Endothelial cell of umbilical vein (primary cell): ENCODE results near the gene ZNF660. TPM values are rescaled to one million over a fixed set of nuclear protein-coding genes. Genes with fewer than 3 reads are reported as not detected.
"Not testable (repeated sequence)": the region's sequence is repeated elsewhere in the genome, so short reads cannot be mapped to it uniquely, and the experiment has no call there.

Experiments
- BruUV-seq: library from RNA; stranded (reverse); fragments of 400-500 nt; replicated peaks from 2 replicates; lab custom pipeline; 2021; lab: Mats Ljungman, UMichigan
- CTCF ChIA-PET: fragments of 300-600, 350-600 bp; sonication (Branson Sonifier 250); formaldehyde crosslinking; loops from one replicate; lab custom pipeline; 2021; ENCODE audit warnings: antibody characterized with exemption, inconsistent platforms; lab: Charles Lee
- POLR2A ChIA-PET: fragments of 300-600, 350-600 bp; sonication (Branson Sonifier 250); formaldehyde crosslinking; loops from one replicate; lab custom pipeline; 2021; ENCODE audit warnings: antibody characterized with exemption, inconsistent platforms; lab: Charles Lee
- DNase-seq: peaks from one replicate; pipeline ENCODE4 v3.0.0-alpha.2; 2011; ENCODE audit warnings: low read depth, low spot score
- FAIRE-seq: peaks from 2 replicates; lab custom pipeline; 2011; peaks lifted over from hg19 to GRCh38; lab: Jason Lieb, UNC
- H2AFZ ChIP-seq: 2 replicates; pipeline ENCODE4 v1.6.0; 2012; ENCODE audit warnings: low read depth, low read length, control low read depth, inconsistent platforms
- H3K27ac ChIP-seq: 2 replicates; pipeline ENCODE4 v1.5.1; 2011; ENCODE audit warnings: low read depth, mild to moderate bottlenecking, control low read depth, low read length, moderate library complexity; ENCODE audit not compliant: insufficient read depth
- H3K27me3 ChIP-seq, 2 experiments: 2 replicates each; pipeline versions ENCODE4 v1.6.0 to v1.6.1; 2011; ENCODE audit warnings: low read length in 2 of 2, mixed read lengths in 1 of 2; ENCODE audit not compliant: control insufficient read depth in 2 of 2, insufficient read depth in 2 of 2
- H3K36me3 ChIP-seq, 2 experiments: 2 replicates in 1 of 2; 3 replicates in 1 of 2; pipeline ENCODE4 v1.5.1; 2011; ENCODE audit warnings: low read length in 2 of 2, mild to moderate bottlenecking in 1 of 2, moderate library complexity in 1 of 2; ENCODE audit not compliant: control insufficient read depth in 2 of 2, insufficient read depth in 2 of 2; ENCODE audit errors: extremely low read depth in 1 of 2
- H3K4me1 ChIP-seq: 3 replicates; pipeline ENCODE4 v1.5.1; 2011; ENCODE audit warnings: mild to moderate bottlenecking, low read length; ENCODE audit not compliant: control insufficient read depth, insufficient read depth; ENCODE audit errors: extremely low read depth
- H3K4me2 ChIP-seq: 2 replicates; pipeline ENCODE4 v1.6.1; 2011; ENCODE audit warnings: low read length, control low read depth, mixed read lengths; ENCODE audit not compliant: insufficient read depth
- H3K4me3 ChIP-seq, 3 experiments: fragments of 200-600 bp in 1 of 3; sonication (generic), shearing (Covaris generic) in 1 of 3; replicated peaks in 1 of 3; 2 replicates each; pipeline ENCODE4 v1.5.1; 2011 to 2016; ENCODE audit warnings: control low read depth in 3 of 3, low read length in 3 of 3, mild to moderate bottlenecking in 2 of 3, inconsistent platforms in 1 of 3, low read depth in 1 of 3, moderate library complexity in 1 of 3; ENCODE audit not compliant: insufficient read depth in 1 of 3
- H3K79me2 ChIP-seq: 2 replicates; pipeline ENCODE4 v1.6.0; 2012; ENCODE audit warnings: low read length, inconsistent platforms; ENCODE audit not compliant: control insufficient read depth, insufficient read depth
- H3K9ac ChIP-seq: replicated peaks from 2 replicates; pipeline ENCODE3; 2011; ENCODE audit warnings: low read length, control low read depth; ENCODE audit not compliant: insufficient read depth; ENCODE audit errors: extremely low read depth
- H3K9me1 ChIP-seq: replicated peaks from 3 replicates; pipeline ENCODE4 v1.6.0; 2011; ENCODE audit warnings: mild to moderate bottlenecking, low read length; ENCODE audit not compliant: control insufficient read depth, insufficient read depth; ENCODE audit errors: extremely low read depth
- H3K9me3 ChIP-seq: replicated peaks from 2 replicates; pipeline ENCODE4 v1.5.1; 2012; ENCODE audit warnings: low read length, inconsistent platforms; ENCODE audit not compliant: control insufficient read depth, insufficient read depth
- H4K20me1 ChIP-seq: replicated peaks from 2 replicates; pipeline ENCODE3; 2011; ENCODE audit warnings: mild to moderate bottlenecking, low read length; ENCODE audit not compliant: control insufficient read depth, insufficient read depth; ENCODE audit errors: extremely low read depth
- GATA2 ChIP-seq: IDR thresholded peaks from 2 replicates; pipeline ENCODE4 v1.7.0; 2011; ENCODE audit warnings: low read depth, mild to moderate bottlenecking, moderate library complexity, mixed read lengths, low read length; ENCODE audit not compliant: insufficient read length, insufficient read depth
- dilution Hi-C: fragments of 300-500 bp; cut with MboI; formaldehyde crosslinking; loops from one replicate; pipeline ENCODE4 v1.15.0; 2019; ENCODE audit warnings: low sequenced_read_pairs; ENCODE audit not compliant: extremely low pct_ligation_motif_present
- intact Hi-C: fragments of 100-400 bp; cut with micrococcal nuclease; formaldehyde crosslinking; loops from one replicate; pipeline ENCODE4 v1.10.0; 2022
- polyA plus RNA-seq, 4 experiments: library from polyadenylated mRNA; depleted of rRNA in 3 of 4; stranded (reverse) in 3 of 4; unstranded in 1 of 4; fragments of >200 nt; gene quantifications; 2 replicates each; pipeline versions ENCODE4 v1.2.1 to v1.2.3, GENCODE V29; 2011 to 2012; ENCODE audit warnings: missing spikeins in 1 of 4
- total RNA-seq: library from RNA; stranded (reverse); gene quantifications from 2 replicates; pipeline ENCODE4 v1.2.3, GENCODE V29; 2021

Gene ZNF660
- total and polyA plus RNA-seq, 2 donors (not counting 3 experiments of a cell fraction or from before 2014, with no cell fraction given): 0.44 to 1.5 TPM

DNA sequence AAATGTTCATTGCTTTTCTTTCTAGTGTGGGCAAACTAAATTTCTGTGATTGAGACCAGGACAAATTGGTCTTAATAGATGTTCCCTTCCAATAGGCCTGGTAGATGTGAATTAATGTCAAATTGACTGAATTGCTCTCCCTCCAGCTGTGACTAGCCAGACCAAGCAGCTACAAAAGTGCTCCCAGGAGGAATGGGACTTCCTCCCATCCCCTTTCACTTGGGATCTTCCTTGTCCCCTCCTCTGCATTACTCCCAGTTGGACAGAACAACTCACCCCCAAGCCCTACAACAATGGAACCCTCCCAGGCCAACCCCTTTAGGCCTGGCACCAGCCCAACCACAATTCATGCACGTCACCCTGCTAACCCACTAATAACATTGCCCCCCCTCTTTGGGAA lies 49.4 kb upstream of the ZNF660 start:
- dilution Hi-C loops: no loop called here
- intact Hi-C loops: no loop called here
- no peak for TF ChIP-seq GATA2
- Histone ChIP-seq H3K9me1 (no peaks in the 10 kb centered on the region), H3K4me3 (no peak overlapping the region), H3K4me2 (no peak overlapping the region), H4K20me1 (no peaks in the 10 kb centered on the region), H3K27me3 (peaks cover 1 to 4% of the 10 kb centered on the region in 2 experiments), H3K9ac (no peak overlapping the region), H2AFZ (no peak overlapping the region), H3K9me3 (no peaks in the 10 kb centered on the region), H3K79me2 (no peaks in the 10 kb centered on the region), H3K4me1 (no peaks in the 10 kb centered on the region), H3K36me3 (no peaks in the 10 kb centered on the region), H3K27ac (no peak overlapping the region)
- no peak for DNase-seq
- POLR2A ChIA-PET: no interaction called here
- CTCF ChIA-PET: no interaction called here
- BruUV-seq: no TSS peak
- FAIRE-seq: no peak

- H3K27me3 ChIP-seq, intact Hi-C loops, H3K27ac ChIP-seq, POLR2A ChIA-PET, H3K4me1 ChIP-seq, H4K20me1 ChIP-seq, H3K79me2 ChIP-seq, H3K9me3 ChIP-seq, H3K36me3 ChIP-seq, BruUV-seq, H3K9ac ChIP-seq, H3K9me1 ChIP-seq, dilution Hi-C loops, H3K4me2 ChIP-seq, H3K4me3 ChIP-seq, FAIRE-seq, DNase-seq, CTCF ChIA-PET, H2AFZ ChIP-seq: not testable (repeated sequence)
Measured at GRCh38 chr3:44544811-44545210, 40.0 kb upstream of the ZNF660 start.
